Measurements from ENCODE around the gene ZNF22.

The ZNF22 gene

GRCh38 chr10:44983066-44983894 lies 17.4 kb upstream of the ZNF22 start:
- DNase-seq (ENCODE audit: extremely low spot score) = no peak
- TF ChIP-seq, protein P1, sequence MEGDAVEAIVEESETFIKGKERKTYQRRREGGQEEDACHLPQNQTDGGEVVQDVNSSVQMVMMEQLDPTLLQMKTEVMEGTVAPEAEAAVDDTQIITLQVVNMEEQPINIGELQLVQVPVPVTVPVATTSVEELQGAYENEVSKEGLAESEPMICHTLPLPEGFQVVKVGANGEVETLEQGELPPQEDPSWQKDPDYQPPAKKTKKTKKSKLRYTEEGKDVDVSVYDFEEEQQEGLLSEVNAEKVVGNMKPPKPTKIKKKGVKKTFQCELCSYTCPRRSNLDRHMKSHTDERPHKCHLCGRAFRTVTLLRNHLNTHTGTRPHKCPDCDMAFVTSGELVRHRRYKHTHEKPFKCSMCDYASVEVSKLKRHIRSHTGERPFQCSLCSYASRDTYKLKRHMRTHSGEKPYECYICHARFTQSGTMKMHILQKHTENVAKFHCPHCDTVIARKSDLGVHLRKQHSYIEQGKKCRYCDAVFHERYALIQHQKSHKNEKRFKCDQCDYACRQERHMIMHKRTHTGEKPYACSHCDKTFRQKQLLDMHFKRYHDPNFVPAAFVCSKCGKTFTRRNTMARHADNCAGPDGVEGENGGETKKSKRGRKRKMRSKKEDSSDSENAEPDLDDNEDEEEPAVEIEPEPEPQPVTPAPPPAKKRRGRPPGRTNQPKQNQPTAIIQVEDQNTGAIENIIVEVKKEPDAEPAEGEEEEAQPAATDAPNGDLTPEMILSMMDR (IDR thresholded peaks at IDR 0.05; ENCODE audit: control extremely low read depth, extremely low read depth, low read depth, missing control alignments) = no peak
- POLR2A ChIA-PET = interaction anchor here (0.6 to 1.1 kb wide), 2 partner anchors 10 to 782 kb away, joined by 3 to 7 read pairs; no protein-coding TSS in a partner anchor
- CTCF ChIA-PET = interaction anchor here (8.6 kb wide), 1 partner anchor 50 kb away, joined by 99 read pairs; no protein-coding TSS in a partner anchor

DNA sequence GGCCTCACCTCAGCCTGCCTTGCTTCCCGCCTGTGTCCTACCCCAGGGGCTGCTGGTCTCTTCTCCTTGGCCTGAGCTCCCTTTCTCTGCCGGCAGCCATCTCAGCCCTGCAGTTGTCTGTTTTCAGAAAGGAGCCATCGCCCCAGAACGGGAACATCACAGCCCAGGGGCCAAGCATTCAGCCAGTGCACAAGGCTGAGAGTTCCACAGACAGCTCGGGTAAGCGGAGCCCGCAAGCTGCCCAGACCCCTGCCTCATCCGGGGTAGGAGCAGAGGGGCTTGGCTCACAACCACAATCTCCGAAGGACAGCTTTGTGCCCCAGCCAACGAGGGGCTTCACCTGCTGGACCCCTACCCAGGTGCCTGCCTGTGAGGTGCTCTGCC lies 16.8 kb upstream of the ZNF22 start:
- DNase-seq (ENCODE audit: extremely low spot score) = no peak
- POLR2A ChIA-PET = no interaction called here
- TF ChIP-seq, protein P1 (IDR thresholded peaks at IDR 0.05; ENCODE audit: control extremely low read depth, extremely low read depth, low read depth, missing control alignments) = no peak
- CTCF ChIA-PET = no interaction called here

DNA sequence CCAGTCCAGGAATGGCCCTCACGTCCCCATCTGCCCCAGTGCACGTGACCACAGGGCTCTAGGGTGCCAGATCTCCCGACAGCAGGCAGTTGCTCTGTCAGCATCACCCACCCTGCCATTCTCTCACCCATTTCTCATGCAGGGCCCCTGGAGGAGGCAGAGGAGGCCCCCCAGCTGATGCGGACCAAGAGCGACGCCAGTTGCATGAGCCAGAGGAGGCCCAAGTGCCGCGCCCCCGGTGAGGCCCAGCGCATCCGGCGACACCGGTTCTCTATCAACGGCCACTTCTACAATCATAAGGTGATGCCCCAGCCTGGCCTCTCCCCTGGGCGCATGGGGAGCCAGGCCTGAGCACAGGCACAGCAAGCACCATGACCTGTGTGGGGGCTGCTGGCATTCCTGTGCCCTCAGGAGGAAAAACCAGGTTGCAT lies 16.0 kb upstream of the ZNF22 start:
- CTCF ChIA-PET = interaction anchor here (2.8 kb wide), 1 partner anchor 52 kb away, joined by 12 read pairs; no protein-coding TSS in a partner anchor
- TF ChIP-seq, protein P1 (IDR thresholded peaks at IDR 0.05; ENCODE audit: control extremely low read depth, extremely low read depth, low read depth, missing control alignments) = no peak
- POLR2A ChIA-PET = no interaction called here
- DNase-seq (ENCODE audit: extremely low spot score) = no peak

DNA sequence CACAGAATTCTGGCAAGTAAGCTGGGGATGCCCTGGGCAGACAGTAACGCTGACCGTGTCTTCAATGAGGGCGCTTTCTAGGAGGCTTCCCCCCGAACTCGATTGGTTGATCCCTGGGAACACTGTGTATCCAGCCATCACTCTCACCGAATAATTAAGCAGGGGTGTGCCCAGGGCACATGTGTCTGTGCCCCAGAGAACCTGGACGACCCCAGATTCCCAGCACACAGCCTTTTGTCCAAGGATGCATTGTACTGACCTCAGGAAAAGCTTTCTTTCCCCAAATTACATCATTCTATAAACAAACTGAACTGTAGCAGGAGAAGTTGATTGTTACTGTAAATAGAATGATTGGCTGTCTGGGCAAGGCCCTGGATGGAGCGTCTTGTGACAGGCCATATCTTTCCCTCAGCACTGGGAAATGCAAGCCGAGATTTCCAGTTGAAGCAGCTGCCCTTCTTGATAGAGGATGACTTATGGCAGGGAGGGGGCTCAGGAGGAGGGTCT lies 15.5 kb upstream of the ZNF22 start:
- ChIA-PET POLR2A (no interaction called here), CTCF (interaction anchor here (2.8 kb wide), 1 partner anchor 52 kb away, joined by 12 read pairs; no protein-coding TSS in a partner anchor)
- TF ChIP-seq, protein P1 (IDR thresholded peaks at IDR 0.05; ENCODE audit: control extremely low read depth, extremely low read depth, low read depth, missing control alignments) = no peak
- no peak for DNase-seq (ENCODE audit: extremely low spot score)

DNA sequence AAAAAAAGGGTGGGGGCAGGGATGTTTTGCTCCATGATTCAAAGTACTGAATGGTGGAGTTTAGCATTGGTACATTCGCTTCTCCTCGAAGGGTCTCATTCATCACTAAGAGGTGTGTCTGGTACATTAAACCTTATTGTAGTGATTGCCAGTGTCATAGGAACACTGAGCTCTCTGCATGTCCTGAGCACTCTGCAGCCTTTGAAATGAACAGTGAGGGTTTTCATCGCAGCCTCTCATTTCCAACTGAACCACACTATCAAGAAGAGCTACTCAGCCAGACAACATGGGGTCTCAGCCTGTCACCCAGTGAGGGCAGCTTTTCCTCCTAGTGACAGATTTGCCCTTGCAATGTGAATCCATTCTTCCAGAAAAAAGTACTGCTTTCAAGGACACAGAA lies 14.5 kb upstream of the ZNF22 start:
- ChIA-PET POLR2A (no interaction called here), CTCF (interaction anchor here (1.1 to 2.8 kb wide), 5 partner anchors 9 to 53 kb away, joined by 3 to 12 read pairs (median 4); no protein-coding TSS in a partner anchor)
- TF ChIP-seq, protein P1 (IDR thresholded peaks at IDR 0.05; ENCODE audit: control extremely low read depth, extremely low read depth, low read depth, missing control alignments) = no peak
- no peak for DNase-seq (ENCODE audit: extremely low spot score)

DNA sequence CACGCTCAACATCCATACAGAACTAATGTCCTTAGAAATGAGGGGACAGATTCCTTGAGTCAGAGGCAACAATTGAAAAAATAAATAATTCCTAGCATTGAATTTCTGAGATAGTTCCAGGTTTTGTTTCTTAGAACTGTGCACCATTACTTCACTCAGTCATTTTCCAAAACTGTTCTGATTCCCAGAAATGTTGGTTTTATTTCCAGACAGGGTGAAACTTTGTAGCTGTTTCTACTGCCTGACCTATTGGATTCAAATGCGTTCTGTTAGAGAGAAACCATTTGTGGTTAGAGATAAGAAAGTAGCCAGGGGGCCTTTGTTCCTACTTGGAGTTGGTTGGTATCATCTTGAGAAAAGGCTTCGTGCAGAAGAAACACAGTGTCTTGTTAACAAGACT lies 14.1 kb upstream of the ZNF22 start:
- CTCF ChIA-PET = interaction anchor here (1.1 to 2.8 kb wide), 5 partner anchors 8 to 54 kb away, joined by 3 to 12 read pairs (median 4); no protein-coding TSS in a partner anchor
- POLR2A ChIA-PET = no interaction called here
- DNase-seq (ENCODE audit: extremely low spot score) = no peak
- TF ChIP-seq, protein P1 (IDR thresholded peaks at IDR 0.05; ENCODE audit: control extremely low read depth, extremely low read depth, low read depth, missing control alignments) = no peak
